ENCODE measurements around the gene ADPRHL1.

The ADPRHL1 gene

DNA sequence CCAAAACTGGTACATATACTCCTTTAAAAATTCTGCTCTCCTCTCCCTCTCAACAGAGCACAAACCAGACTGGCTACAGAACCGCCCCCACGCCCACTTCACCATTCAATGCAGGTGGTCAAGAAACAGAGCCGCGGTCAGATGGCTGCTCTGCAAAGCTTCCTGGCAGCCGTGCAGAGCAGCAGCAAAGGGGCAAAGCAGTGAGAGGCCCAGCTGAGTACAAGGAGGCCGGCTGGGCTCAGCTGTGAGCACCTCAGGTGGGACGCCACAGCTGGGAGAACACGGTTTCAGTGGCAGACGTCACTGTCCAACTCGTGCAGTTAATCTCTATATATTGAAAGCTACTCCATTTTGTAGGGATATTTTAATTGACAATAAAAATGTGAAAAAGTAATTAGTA lies 97.7 kb downstream of the ADPRHL1 start:
- POLR2A ChIA-PET: no interaction called here
- DNase-seq (ENCODE audit: low read depth, low spot score): no peak
- TF ChIP-seq, protein P1, sequence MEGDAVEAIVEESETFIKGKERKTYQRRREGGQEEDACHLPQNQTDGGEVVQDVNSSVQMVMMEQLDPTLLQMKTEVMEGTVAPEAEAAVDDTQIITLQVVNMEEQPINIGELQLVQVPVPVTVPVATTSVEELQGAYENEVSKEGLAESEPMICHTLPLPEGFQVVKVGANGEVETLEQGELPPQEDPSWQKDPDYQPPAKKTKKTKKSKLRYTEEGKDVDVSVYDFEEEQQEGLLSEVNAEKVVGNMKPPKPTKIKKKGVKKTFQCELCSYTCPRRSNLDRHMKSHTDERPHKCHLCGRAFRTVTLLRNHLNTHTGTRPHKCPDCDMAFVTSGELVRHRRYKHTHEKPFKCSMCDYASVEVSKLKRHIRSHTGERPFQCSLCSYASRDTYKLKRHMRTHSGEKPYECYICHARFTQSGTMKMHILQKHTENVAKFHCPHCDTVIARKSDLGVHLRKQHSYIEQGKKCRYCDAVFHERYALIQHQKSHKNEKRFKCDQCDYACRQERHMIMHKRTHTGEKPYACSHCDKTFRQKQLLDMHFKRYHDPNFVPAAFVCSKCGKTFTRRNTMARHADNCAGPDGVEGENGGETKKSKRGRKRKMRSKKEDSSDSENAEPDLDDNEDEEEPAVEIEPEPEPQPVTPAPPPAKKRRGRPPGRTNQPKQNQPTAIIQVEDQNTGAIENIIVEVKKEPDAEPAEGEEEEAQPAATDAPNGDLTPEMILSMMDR (IDR thresholded peaks at IDR 0.05; ENCODE audit: insufficient read depth, low read length, missing control alignments): no peak
- no peak overlapping the region for H3K4me3 ChIP-seq (ENCODE audit: low read depth, low read length)
- CTCF ChIA-PET: no interaction called here

DNA sequence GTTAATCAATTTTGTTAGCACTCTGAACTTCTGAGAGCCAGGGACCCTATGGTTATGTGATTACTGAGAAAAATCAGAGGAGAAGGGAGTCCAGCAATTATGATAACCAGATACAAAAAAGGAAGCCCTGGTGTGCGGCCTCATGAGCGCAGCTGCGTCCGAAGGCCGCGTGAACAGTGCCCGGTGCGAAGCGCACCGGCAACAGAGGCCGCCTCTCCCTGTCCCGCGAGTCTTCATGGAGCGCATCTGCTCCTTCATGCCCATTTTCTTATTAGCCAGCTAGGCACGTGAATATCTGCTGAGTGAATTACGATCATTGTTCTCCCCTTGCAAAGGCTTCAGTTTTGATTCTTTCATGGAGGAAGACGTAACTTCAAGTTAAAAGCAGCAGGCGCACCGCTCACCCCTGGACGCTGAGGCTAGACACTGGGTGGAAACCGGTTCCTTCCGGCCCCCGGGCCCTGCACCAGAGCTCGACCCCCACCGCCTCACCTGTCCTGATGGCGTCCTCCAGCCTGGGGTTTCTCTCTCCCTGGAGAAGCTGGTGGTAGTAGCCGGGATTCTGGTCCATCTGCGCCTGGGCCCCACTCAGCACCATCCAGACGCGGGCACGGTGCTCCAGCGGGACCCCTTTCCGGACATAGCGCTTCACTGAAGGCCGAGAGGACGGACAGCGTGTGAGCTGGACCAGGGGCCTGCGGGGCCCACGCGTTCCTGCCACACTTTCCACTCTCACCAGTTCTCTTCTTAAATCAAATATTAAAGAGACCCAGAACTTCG lies 98.3 kb downstream of the ADPRHL1 start:
- TF ChIP-seq, protein P1 (IDR thresholded peaks at IDR 0.05; ENCODE audit: insufficient read depth, low read length, missing control alignments): no peak
- CTCF ChIA-PET: no interaction called here
- POLR2A ChIA-PET: no interaction called here

DNA sequence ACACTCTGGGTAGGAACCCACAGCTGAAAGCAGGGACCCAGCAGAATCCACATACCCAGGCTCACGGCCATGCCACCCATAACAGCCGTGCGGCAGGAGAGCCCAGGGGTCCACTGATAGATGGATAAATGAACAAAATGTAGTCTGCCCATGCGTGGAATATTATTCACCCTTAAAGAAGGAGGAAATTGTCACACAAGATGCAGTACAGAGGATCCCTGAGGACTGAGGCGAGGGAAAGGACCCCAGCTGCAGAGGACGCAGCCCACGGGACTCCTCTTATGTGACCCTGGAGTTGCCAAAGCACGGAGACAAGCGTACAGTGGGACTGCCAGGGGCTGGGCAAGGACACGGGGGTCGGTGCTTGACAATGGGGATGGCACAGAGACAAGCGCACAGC lies 100.0 kb downstream of the ADPRHL1 start:
- TF ChIP-seq, protein P1 (IDR thresholded peaks at IDR 0.05; ENCODE audit: insufficient read depth, low read length, missing control alignments): no peak
- no peak for DNase-seq (ENCODE audit: low read depth, low spot score)
- CTCF ChIA-PET: no interaction called here
- no peak overlapping the region for H3K4me3 ChIP-seq (ENCODE audit: low read depth, low read length)
- POLR2A ChIA-PET: interaction anchor here (0.6 kb wide), 1 partner anchor 122 kb away, joined by 3 read pairs; no protein-coding TSS in a partner anchor

More for the DNA sequence above, 98.3 kb downstream of the ADPRHL1 start:
- no peak overlapping the region for H3K4me3 ChIP-seq (ENCODE audit: low read depth, low read length)
- DNase-seq (ENCODE audit: low read depth, low spot score): no peak

DNA sequence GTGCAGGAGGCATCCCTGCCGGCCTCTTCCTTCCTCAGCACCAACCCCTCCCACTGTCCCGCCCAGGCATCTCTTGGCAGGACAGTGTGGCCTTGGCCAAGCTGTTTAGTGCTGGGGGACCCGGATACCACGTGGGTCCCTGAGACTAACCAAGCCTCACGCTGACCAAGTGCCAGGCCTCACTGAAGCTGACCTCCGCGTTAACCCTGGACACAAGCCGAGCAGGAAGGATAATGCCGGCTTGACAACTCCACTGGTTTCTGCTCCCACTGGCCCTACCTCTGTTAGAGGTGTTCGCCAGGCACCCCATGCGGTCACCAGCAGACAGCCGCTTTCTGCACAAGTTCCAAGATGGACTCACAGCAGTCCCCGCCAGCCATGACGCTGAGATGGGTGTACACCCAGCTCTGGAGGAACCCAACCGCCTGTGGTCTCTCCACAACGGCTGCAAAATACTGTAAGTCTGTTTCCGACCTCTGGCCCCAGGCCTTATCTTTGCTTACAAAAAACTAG lies 101.7 kb downstream of the ADPRHL1 start:
- no peak for DNase-seq (ENCODE audit: low read depth, low spot score)
- ChIA-PET CTCF (no interaction called here), POLR2A (no interaction called here)
- TF ChIP-seq, protein P1 (IDR thresholded peaks at IDR 0.05; ENCODE audit: insufficient read depth, low read length, missing control alignments): no peak
- H3K4me3 ChIP-seq (ENCODE audit: low read depth, low read length): no peak overlapping the region

DNA sequence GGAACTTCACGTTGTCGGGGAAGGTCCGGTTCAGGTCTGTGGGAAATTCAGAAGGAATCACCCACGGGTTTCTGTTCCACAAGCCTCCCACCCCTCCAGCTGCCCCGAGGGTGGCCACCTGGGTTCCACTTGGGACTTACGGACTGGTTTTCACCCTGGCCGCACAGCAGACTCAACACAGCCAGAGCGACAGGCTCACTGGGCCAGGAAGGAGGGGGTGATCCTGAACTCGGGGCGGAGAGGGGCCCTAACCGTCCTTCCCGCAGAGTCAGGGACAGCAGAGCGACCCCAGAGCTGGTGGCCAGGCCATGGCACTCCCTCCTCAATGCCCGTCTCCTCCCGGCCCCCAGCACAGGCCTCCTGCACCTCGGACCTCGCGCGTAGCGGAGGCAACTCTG lies 102.4 kb downstream of the ADPRHL1 start:
- POLR2A ChIA-PET: no interaction called here

More for the DNA sequence above, 102.4 kb downstream of the ADPRHL1 start:
- no peak for DNase-seq (ENCODE audit: low read depth, low spot score)
- no peak overlapping the region for H3K4me3 ChIP-seq (ENCODE audit: low read depth, low read length)
- TF ChIP-seq, protein P1 (IDR thresholded peaks at IDR 0.05; ENCODE audit: insufficient read depth, low read length, missing control alignments): no peak
- CTCF ChIA-PET: no interaction called here
